Skeletal muscle cell (primary cell): ENCODE data around the gene RPL37.
"Not testable (repeated sequence)": the region's sequence is repeated elsewhere in the genome, so short reads cannot be mapped to it uniquely, and the experiment has no call there.

Source experiments
- DNase-seq: peaks from one replicate; pipeline ENCODE4 v3.0.0-alpha.2; 2010; ENCODE audit warnings: low read depth
- H3K4me3 ChIP-seq: 2 replicates; pipeline ENCODE4 v1.5.1; 2011; ENCODE audit warnings: low read depth, mild to moderate bottlenecking, control low read depth, low read length, moderate library complexity

The RPL37 gene

DNA sequence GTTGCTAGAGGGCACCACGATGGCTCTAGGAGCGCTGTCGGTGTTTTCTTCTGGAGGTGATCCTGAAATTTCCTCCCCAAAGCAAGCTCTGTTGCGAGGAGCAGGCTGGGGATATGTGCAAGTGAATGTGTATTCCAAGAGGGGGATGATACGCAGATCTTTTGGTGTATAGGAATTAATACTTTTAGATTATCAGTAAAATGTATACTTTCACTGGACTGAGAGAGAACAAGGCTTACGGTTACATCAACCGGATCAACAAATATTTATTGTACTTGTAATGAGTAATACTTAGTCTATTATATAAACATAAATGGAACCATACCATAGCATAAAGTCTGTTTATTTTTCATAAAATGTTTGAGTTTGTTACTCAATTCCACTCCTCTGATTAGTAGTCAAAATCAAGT lies 36.2 kb downstream of the RPL37 start:
- peak overlapping the region; percentile 87 for H3K4me3 ChIP-seq
- DNase-seq, result no peak

- peak within 1 kb of the TSS; percentile 87 for H3K4me3 ChIP-seq
- peak; percentile 59 for DNase-seq
These were observed 36.8 kb downstream of the RPL37 start, which contains the start of gene PRKAA1 for GRCh38 chr5:40798012-40798800. TSS of gene PRKAA1 (minus strand) at chr5:40798374. CDS start at chr5:40798189, 185 bp downstream.

DNA sequence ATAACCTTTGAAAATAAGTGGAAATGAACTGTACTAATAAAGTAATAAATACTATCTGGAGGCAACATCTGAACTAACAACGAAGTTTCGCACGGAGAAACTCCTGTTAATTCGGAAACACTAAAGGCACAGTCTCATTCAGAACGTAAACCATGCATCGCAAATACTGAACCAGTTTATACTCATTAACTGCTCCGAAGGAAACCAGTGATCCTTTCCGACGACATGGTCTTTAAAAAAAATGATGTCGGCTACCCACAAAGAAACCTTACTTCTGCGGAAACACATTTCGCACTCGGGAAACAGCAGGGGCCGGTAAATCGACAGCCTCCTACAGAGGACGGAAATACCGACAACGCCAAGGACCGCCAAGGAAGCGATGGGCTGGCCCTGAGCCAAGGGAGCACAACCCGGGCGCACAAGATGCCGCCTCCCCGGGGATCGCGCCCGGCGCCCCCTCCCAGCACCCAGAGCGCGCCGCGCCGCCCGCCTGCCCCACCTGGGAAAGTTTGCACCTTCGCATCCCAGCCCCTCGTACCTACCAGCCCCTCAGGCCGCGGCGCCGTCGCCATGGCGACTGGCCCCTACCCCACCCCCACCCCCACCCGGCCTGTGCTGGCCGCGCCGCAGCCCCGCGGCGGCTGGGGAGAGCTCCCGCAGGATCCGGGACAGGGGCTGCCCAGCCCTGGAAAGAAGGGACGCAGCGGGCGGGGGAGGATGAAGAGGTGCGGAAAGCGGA lies 37.6 kb downstream of the RPL37 start:
- peak overlapping the region; percentile 87 for H3K4me3 ChIP-seq
- DNase-seq, result no peak

GRCh38 chr5:40796487-40796889 lies 38.5 kb downstream of the RPL37 start:
- peak overlapping the region; percentile 87 for H3K4me3 ChIP-seq
- DNase-seq, result peak; percentile 72

GRCh38 chr5:40794877-40795276 lies 40.1 kb downstream of the RPL37 start:
- H3K4me3 ChIP-seq, result not testable (repeated sequence)

DNA sequence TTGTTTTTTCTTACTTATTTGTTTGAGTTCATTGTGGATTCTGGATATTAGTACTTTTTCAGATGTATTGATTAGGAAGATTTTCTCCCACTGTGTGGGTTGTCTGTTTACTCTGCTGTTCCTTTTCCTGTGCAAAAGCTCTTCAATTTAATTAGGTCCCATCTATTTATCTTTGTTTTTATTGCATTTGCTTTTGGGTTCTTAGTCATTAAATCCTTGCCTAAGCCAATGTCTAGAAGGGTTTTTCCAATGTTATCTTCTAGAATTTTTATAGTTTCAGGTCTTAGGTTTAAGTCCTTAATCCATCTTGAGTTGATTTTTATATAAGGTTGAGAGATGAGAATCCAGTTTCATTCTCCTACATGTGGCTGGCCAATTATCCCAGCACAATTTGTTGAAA lies 40.7 kb downstream of the RPL37 start:
- DNase-seq, H3K4me3 ChIP-seq: not testable (repeated sequence)

More at GRCh38 chr5:40794877-40795276, 40.1 kb downstream of the RPL37 start:
- DNase-seq, result not testable (repeated sequence)

DNA sequence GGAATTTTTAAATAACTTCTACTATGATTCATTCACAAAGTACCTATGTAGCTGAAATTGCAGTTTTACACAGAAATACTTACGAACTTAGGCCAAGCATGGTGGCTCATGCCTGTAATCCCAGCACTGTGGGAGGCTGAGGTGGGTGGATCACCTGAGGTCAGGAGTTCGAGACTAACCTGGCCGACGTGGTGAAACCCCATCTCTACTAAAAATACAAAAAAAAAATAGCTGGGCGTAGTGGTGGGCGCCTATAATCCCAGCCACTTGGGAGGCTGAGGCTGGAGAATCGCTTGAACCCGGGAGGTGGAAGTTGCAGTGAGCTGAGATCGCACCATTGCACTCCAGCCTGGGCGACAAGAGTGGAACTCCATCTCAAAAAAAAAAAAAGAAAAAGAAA lies 42.3 kb downstream of the RPL37 start:
- DNase-seq, H3K4me3 ChIP-seq: not testable (repeated sequence)

DNA sequence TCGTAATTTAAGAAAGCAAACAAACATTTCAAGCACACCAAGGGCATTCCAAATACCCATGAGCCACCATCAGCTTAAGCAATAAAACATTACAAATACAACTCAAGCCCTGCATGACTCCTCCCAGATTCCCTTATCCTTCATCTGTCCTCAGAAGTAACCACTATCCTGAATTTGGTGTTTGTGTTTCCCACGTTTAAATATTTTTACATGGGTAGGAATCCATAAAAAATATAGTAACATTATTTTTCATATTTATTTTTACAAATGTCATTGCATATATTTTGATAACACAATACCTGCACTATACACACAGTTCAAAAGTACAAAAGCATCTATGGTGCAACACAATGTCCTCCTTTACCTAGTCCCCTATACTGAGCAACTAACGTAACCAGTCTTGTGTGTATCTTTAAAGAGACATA lies 43.3 kb downstream of the RPL37 start:
- no peak for DNase-seq

DNA sequence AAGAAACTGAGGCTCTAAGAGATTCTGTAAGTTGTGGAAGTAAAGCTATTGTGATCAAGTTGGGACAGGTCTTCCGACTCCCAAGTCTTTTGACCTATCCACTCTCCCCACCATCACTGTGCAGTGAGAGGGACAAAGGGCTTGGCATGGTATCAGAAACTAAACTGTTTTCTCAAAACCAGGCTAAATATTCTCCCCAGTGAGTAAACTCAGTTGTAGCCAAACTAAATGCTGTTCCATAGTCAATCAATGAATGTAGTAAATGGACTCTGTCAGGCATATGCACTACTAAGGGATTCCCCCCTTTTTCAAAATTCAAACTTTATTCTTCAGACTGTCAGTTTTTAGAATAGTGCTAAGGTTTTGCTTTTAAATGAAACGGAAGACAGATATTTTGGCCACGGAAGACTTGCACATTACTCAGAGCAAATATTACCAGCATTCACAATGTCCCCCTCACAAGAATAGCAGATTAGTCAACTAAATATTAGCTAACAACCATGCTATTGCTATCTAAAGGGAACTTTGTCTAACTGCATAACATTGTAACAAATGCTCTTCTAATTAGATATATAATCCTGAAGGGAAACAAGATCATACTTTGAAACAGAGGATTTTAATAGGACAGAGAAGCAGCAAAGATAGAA lies 44.0 kb downstream of the RPL37 start:
- H3K4me3 ChIP-seq, result no peak overlapping the region
- DNase-seq, result no peak

More for the DNA sequence above, 43.3 kb downstream of the RPL37 start:
- H3K4me3 ChIP-seq, result no peak overlapping the region

DNA sequence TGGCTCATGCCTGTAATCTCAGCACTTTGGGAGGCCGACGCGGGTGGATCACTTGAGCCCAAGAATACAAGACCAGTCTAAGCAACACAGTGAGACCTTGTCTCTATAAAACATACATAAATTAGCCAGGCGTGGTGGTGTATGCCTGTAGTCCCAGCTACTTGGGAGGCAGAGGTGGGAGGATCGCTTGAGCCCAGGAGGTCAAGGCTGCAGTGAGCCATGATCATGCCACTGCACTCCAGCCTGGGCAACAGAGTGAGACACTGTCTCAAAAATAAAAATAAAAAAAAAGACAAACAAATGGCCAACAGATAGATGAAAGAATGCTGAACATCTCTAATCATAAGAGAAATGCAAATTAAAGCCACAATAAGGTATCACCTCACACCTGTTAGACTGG lies 46.1 kb downstream of the RPL37 start:
- not testable (repeated sequence) for H3K4me3 ChIP-seq, DNase-seq

- H3K4me3 ChIP-seq, result no peak overlapping the region
- no peak for DNase-seq
These were observed 47.0 kb downstream of the RPL37 start for GRCh38 chr5:40787986-40788385.

- DNase-seq, H3K4me3 ChIP-seq: not testable (repeated sequence)
These were observed 48.4 kb downstream of the RPL37 start for GRCh38 chr5:40786664-40787063.

GRCh38 chr5:40784916-40785315 lies 50.1 kb downstream of the RPL37 start:
- no peak for DNase-seq
- no peak overlapping the region for H3K4me3 ChIP-seq

GRCh38 chr5:40784027-40784653 lies 50.9 kb downstream of the RPL37 start:
- DNase-seq, result no peak
- no peak overlapping the region for H3K4me3 ChIP-seq

DNA sequence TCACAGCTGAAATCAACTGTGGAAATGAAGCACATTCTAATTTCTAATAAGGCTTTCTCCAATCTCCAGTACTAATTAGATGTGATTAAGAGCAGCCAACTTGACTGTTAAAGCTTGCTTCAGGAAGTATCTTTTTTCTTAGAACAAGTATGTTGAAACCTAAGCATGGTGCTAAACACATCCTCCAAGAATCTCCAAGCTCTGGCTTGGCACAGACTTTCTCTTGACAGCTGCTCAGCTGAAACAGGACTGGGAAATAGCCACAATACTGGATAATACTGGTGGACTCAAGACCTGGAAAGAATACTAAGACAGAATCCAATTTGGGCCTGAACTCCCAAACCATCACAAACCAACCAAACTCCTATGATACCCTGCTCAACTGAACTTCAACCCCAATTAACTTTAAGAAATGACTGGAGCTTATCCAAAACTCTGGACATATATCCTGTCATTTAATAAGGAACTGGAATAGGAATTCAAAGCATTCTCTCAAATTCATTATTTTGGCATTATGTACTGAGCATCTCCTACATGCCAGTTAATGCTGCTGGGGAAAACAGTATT lies 53.1 kb downstream of the RPL37 start:
- H3K4me3 ChIP-seq, result no peak overlapping the region
- peak; percentile 36 for DNase-seq

DNA sequence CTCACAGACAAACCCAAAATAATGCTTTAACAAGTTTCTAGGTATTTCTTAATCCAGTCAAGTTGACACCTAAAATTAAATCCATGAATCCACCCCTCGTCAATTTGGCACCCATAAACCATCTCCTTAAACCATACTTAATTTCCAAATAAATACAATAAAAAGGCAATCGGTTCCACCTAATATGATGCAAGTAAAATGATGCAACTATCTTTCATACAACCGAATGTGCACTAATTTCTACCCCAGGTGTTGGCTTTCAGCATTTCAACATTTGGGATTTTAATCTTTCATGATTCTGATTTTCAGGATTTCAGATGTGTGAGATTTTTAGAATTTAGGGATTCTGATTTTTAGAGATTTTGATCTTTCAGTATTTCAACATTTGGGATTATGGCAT lies 54.2 kb downstream of the RPL37 start:
- no peak for DNase-seq
- H3K4me3 ChIP-seq, result no peak overlapping the region

- no peak for DNase-seq
- no peak overlapping the region for H3K4me3 ChIP-seq
These were observed 54.8 kb downstream of the RPL37 start for GRCh38 chr5:40780199-40780598.

GRCh38 chr5:40779561-40779960 lies 55.5 kb downstream of the RPL37 start:
- DNase-seq, result no peak
- H3K4me3 ChIP-seq, result no peak overlapping the region

- H3K4me3 ChIP-seq, result no peak overlapping the region
- DNase-seq, result no peak
These were observed 56.9 kb downstream of the RPL37 start for GRCh38 chr5:40778133-40778532.
